GM21367 (cell line): ENCODE measurements around the gene TBC1D22A.
A peak's percentile ranks its signal among the peaks of the same experiment; 100 is the strongest.
"Not testable (repeated sequence)": the region's sequence is repeated elsewhere in the genome, so short reads cannot be mapped to it uniquely, and the experiment has no call there.

ENCODE experiments used
- ATAC-seq: cut with Tn5 transposase; IDR thresholded peaks from one replicate; pipeline ENCODE4 v1.9.1; 2021; ENCODE audit not compliant: unreplicated experiment

Gene TBC1D22A, protein sequence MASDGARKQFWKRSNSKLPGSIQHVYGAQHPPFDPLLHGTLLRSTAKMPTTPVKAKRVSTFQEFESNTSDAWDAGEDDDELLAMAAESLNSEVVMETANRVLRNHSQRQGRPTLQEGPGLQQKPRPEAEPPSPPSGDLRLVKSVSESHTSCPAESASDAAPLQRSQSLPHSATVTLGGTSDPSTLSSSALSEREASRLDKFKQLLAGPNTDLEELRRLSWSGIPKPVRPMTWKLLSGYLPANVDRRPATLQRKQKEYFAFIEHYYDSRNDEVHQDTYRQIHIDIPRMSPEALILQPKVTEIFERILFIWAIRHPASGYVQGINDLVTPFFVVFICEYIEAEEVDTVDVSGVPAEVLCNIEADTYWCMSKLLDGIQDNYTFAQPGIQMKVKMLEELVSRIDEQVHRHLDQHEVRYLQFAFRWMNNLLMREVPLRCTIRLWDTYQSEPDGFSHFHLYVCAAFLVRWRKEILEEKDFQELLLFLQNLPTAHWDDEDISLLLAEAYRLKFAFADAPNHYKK

DNA sequence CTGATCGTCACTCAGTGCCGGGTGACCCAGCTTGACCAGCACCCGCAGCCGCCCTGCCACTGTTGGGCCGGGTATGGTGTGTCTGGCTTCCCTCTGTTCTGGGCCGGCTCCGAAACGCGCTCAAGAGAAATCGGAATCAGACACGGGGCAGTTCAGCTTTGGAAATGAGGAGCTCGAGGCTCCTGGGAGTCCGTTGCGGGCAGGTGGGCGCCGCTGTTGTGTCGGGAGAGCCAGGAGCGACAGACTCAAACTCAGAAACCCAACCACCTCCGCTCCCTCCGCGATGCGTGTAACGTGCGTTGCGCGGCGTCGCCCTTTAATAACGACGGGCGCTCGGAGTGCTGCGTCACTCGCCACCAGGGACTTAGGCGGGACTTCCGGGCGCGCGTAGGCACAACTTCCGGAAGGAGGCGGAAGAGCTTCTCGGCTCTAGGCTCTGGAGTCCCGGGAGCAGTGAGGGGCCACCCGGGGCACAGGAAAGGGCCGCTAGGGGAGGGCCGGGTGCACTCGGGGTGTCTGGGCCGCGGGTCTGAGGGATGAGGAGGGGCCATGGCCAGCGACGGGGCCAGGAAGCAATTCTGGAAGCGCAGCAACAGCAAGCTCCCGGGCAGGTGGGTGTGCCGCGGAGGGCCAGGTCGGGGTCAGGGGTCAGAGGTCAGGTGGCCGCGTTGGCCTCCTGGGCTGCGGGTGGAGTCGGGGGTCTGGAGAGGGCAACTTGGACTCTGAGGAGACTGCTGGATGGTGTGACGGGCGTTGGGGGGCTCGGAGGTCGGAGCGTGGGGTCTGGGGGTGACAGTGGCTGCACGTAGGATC lies at the start of gene TBC1D22A:
Gene TBC1D22A, plus strand, starts transcription at position 413 of the 813 bp plus-strand sequence. Its CDS starts 137 bp downstream, at position 550.
- peak; percentile 59 for ATAC-seq

GRCh38 chr22:46714550-46714949 lies 47.9 kb upstream of the TBC1D22A start:
- ATAC-seq, result no peak

GRCh38 chr22:46719921-46720320 lies 42.5 kb upstream of the TBC1D22A start:
- ATAC-seq, result no peak

DNA sequence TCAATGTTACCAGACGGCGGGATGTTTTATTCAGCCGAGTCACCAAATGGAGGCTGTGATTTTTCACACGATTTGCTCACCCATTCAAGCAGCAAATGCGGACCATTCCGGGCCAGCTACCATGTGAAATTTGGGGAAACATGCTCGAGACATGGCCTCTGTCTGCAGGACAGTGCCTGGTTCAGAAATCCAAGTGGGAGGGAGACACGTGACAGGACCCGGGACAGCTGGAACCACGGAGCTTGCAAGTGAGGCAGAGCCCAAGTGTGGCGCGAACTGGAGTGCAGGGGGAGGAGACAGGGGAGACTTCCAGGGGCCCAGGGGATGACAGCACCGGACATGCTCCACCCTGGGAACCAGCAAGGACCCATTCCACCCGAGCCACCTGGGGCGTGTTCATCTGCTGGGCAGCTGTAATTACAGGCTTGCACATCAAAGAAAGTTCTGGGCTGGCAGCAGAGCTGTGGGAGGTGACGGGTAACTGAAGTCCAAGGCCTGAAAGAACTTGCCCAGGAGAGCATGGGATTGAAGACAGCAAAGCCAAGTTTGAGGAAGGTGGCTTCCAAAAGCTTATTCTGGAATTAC lies 40.9 kb upstream of the TBC1D22A start:
- ATAC-seq, result no peak

DNA sequence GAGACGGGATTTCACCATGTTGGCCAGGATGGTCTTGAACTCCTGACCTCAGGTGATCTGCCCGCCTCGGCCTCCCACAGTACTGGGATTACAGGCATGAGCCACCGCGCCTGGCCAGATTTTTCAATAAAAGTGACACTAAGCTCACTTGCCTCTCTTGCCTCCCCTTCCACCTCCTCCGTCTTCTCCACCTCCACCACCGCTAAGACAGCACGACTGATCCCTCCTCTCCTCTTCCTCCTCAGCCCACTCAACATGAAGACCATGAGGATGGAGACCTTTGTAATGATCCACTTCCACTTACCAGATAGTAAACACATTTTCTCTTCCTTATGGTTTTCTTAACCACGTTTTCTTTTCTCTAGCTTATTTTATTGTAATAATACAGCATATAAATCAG lies 38.6 kb upstream of the TBC1D22A start:
- ATAC-seq, result no peak

DNA sequence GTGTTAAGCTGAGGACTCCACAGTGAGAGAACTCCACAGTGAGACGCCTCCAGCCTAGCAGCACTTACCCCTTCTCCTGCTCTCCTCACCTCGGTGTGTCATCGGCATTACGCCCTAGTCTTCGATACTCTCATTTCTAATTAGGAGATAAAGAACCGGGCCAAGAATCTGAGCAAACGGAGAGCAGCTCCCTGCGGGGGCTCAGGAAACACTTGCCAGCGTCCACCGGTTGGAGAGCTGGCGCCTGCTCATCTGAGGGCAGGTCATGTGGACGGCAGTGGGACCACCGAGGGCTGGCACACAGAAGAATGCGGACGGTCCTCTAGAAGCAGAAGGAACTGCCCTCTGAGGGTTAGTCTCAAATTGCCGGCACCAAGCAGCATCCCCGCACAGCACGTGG lies 37.4 kb upstream of the TBC1D22A start:
- no peak for ATAC-seq

- no peak for ATAC-seq
Observed at GRCh38 chr22:46726066-46726985, 36.1 kb upstream of the TBC1D22A start.

GRCh38 chr22:46726986-46727317 lies 35.5 kb upstream of the TBC1D22A start:
- no peak for ATAC-seq

- no peak for ATAC-seq
Observed at GRCh38 chr22:46727813-46728364, 34.6 kb upstream of the TBC1D22A start.

DNA sequence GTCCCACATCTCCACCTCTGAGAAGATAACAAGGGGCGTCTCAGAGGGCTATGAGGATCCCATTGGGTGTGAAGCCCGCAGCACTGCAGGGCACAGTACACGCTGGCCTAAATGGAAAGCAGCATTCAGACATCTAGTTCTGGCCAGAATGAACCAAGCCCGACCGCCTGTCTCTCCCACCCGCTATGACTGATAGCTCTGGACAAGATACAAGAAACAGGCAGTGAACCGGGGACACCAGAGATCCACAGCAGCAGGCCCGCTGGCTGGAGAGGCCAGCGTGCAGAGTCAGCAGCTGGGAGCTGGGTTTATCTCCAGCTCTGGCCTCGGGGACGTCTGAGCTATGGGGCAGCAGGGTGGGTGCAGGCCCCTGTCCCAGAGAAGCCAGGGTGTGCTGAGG lies 34.0 kb upstream of the TBC1D22A start:
- ATAC-seq, result no peak

DNA sequence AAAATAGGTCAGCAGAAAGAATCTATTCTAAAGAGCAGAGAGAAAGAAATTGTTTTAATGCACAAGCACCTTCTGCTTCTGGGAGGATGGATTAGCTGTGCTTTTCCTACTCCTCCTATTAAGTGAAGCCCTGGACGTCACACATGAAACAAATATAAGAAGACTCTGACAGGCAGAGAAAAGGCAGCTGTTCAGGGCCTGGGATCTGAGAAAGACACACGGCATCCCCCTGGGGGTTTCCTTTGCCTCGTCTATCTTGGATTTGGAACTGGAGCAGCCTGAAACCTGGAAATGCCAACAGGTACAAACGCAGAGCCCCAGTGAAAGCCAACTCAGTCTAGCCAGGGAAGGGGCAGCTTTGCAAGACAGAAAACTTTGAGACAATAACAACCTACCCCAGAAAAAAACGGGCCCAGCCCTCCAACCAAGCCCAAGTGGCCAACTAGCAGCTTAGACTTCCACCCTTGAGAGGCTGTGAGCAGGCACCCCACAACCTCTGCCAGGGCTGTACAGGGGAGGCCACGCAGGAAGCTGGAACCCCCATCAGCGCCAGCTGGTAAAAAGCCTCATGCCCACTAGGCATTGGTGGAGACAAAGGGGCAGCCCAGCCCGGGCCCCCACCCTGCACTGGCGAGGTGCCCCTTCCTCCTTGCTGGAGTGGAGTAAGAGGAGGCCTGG lies 31.7 kb upstream of the TBC1D22A start:
- no peak for ATAC-seq

DNA sequence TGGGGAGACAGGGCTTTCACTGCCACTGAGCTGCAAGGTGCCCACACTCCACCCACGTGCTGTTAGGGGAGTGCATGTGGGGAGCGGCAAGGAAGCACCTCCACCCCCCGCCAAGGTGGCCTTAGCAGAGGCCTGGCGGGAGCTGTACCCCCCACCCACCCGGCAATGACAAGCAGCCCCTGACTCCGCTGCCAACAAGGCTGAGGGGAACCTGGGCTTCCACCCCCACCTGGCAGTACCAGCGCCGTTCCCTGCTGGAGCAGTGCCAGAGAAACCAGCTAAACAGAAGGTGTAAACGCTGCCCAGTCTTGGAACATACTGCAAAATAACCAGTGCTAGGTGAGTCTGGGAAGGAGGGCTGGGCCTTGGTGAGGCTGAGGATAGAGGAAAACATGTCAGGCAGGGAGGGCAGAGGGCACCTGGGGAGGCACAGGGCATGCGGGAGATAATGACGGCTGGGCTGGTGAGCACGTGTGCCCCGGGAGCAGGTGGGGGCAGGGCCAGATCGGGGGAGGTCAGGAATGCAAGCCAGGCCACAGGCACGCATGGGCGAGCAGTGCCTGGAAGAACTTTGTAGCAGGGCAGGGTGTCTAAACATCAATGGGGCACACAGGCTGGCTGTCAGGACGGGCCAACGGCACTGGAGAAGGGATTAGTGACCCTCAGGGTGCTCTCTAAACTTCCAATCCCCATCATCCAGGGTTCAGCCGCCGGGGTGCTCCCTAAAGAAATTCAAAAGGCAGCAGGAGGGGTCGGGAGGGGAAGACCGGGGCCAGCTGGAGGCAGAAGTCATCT lies 31.0 kb upstream of the TBC1D22A start:
- no peak for ATAC-seq

DNA sequence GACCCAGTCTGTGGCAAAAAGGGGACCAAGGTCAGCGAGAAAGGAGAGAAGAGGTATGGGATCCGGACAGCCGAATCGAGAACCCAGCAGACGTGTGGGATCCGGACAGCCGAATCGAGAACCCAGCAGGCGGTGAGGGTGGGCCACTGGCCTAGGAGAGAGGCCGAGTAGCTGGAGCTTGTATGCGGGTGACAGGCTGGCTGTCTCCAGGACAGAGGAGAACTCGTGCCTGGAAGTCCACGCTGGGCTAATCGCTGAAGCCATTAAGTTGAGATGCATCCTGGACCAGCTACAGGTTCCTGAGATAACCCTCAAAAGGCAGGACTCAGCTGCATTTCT lies 30.4 kb upstream of the TBC1D22A start:
- no peak for ATAC-seq

DNA sequence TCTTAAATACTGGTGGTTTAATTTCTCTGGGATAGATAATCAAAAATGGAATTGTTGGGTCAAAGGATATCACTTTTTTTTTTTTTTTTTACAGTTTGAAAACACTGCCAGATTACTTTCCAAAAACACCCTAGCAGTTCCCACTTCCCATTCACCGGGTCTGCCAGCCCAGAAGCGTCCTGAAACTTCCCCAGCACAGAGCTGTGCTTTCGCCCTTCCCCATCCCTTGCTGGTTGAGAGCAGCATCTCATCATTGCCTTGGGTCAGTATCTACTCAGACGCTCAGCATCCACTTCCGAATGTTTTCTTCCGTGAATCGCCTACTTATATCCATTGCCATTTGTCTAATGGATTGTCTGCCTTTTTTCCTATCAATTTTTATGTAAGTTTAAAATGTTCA lies 29.9 kb upstream of the TBC1D22A start:
- no peak for ATAC-seq

GRCh38 chr22:46734213-46734722 lies 28.2 kb upstream of the TBC1D22A start:
- not testable (repeated sequence) for ATAC-seq

- ATAC-seq, result no peak
Observed at GRCh38 chr22:46734830-46735453, 27.5 kb upstream of the TBC1D22A start.

GRCh38 chr22:46735747-46736608 lies 26.5 kb upstream of the TBC1D22A start:
- ATAC-seq, result no peak
